ENCODE results near the gene TMCO4.

DNA sequence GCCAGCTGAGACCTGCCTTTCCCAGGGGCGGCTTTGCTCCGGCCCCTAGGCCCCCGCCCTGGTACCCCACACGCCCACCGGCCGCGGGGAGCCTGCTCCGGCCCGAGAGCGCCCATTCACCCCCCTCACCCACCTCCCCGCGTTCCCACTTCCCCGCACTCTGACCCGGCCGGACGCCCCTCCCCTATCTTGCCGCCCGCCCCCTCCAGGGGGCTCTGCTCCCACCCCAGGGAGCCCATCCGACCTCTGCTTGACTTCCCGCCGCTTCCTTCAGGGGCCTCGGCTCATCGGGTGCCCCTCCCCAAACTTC is 134.6 kb downstream of the TMCO4 start:
- TF ChIP-seq, protein P1, sequence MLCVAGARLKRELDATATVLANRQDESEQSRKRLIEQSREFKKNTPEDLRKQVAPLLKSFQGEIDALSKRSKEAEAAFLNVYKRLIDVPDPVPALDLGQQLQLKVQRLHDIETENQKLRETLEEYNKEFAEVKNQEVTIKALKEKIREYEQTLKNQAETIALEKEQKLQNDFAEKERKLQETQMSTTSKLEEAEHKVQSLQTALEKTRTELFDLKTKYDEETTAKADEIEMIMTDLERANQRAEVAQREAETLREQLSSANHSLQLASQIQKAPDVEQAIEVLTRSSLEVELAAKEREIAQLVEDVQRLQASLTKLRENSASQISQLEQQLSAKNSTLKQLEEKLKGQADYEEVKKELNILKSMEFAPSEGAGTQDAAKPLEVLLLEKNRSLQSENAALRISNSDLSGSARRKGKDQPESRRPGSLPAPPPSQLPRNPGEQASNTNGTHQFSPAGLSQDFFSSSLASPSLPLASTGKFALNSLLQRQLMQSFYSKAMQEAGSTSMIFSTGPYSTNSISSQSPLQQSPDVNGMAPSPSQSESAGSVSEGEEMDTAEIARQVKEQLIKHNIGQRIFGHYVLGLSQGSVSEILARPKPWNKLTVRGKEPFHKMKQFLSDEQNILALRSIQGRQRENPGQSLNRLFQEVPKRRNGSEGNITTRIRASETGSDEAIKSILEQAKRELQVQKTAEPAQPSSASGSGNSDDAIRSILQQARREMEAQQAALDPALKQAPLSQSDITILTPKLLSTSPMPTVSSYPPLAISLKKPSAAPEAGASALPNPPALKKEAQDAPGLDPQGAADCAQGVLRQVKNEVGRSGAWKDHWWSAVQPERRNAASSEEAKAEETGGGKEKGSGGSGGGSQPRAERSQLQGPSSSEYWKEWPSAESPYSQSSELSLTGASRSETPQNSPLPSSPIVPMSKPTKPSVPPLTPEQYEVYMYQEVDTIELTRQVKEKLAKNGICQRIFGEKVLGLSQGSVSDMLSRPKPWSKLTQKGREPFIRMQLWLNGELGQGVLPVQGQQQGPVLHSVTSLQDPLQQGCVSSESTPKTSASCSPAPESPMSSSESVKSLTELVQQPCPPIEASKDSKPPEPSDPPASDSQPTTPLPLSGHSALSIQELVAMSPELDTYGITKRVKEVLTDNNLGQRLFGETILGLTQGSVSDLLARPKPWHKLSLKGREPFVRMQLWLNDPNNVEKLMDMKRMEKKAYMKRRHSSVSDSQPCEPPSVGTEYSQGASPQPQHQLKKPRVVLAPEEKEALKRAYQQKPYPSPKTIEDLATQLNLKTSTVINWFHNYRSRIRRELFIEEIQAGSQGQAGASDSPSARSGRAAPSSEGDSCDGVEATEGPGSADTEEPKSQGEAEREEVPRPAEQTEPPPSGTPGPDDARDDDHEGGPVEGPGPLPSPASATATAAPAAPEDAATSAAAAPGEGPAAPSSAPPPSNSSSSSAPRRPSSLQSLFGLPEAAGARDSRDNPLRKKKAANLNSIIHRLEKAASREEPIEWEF (IDR thresholded peaks at IDR 0.05; ENCODE audit: insufficient replicate concordance, low read depth, low read length), result no peak
- no peak for TF ChIP-seq POLR2A (IDR thresholded peaks at IDR 0.05; ENCODE audit: low read depth, low read length)
